T47D (cell line): ENCODE measurements around the gene MKNK2.
A peak's percentile ranks its signal among the peaks of the same experiment; 100 is the strongest.

Experiments used
- DNase-seq, 2 experiments: peaks; one replicate each; pipeline versions ENCODE4 v3.0.0 to v3.0.0-alpha.2; 2011 to 2012; ENCODE audit warnings: low read depth in 1 of 2, low spot score in 1 of 2
- JUND ChIP-seq: IDR thresholded peaks from 2 replicates; pipeline ENCODE4 v1.6.1; 2012; ENCODE audit warnings: low read depth
- in situ Hi-C: cut with HindIII; loops from 2 replicates; pipeline ENCODE4 v1.10.0; 2016; ENCODE audit warnings: low sequenced_read_pairs, low pct_unique_long_range_greater_than_20kb

Gene MKNK2

DNA sequence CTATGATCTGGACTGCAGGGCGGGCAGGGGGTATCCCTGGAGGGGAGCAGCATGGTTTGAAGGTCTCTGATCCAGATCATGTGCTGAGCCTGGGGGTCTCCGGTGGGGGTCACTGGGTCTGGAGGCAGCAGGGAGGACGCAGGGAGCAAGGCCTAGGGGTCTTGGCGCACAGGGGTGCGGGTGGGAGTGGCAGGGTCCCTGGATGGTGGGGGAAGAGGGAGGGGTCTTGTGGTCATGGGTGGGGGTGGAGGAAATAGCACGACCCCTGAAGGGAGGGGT is 37.4 kb downstream of the MKNK2 start:
- in situ Hi-C loops: no loop called here
- no peak for DNase-seq
- TF ChIP-seq JUND: no peak

DNA sequence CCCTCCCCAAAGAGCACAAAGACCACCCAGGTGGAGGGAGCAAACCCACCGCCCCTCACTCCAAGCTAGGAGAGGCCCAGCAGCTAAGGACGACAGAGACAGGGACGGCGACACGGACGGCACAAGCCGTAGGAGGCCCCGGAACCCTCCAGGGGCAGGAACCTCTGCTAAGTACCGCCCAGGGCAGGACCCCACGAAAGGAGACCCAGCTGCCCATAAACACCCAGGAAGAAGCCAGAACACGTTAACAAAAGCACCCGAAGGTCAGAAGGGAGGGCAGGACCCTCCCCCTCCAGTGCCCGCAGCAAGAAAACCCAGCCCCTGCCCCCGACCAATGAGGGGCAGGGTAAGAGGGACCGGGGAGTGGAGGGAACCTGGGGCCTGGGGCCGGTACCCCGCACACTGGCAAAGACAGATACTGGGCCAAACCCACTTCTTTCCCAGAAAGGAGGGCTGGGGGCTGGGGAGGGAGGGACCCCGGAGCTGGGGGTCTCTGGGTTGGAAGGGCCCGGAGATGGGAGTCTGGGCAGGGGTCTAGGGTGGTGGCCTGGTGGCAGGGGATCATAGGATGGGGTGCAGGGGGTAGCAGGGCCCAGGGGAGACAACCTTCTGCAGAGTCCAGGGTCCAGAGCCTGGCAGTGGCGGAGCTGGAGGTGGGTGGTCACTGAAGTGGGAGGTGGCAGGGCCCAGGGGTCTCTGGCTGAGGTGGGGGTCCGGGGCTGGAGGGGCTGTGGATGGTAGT is 37.9 kb downstream of the MKNK2 start:
- TF ChIP-seq JUND: no peak
- in situ Hi-C loops: no loop called here
- no peak for DNase-seq

- TF ChIP-seq JUND: no peak
- in situ Hi-C loops: no loop called here
Observed at GRCh38 chr19:2011169-2011568, 39.9 kb downstream of the MKNK2 start.

DNA sequence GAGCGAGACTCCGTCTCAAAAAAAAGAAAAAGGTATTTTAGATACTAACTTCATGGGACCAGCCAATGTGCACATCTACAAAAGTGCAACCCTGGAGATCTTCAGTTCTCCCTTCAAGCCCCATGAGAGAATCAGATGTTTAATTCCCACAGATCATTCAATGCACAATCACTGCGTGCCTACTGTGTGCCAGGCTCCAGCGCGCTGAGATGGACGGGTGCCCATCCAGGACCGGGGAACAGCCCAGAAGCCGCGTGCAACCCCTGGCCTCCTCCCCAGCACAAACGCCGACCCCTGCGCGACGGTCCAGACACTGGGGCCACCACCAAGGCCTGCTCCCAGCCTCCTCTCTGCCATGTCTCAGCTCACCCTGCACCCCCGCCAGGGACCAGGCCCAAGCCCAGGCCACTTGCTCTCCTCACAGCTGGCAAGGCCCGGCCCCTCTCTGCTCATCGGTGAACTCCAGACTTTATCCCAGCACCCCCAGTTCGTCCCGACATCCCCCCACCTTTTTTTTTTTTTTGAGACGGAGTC is 40.8 kb downstream of the MKNK2 start:
- in situ Hi-C loops: no loop called here
- TF ChIP-seq JUND: no peak
- no peak for DNase-seq

More at GRCh38 chr19:2011169-2011568, 39.9 kb downstream of the MKNK2 start:
- DNase-seq: no peak

DNA sequence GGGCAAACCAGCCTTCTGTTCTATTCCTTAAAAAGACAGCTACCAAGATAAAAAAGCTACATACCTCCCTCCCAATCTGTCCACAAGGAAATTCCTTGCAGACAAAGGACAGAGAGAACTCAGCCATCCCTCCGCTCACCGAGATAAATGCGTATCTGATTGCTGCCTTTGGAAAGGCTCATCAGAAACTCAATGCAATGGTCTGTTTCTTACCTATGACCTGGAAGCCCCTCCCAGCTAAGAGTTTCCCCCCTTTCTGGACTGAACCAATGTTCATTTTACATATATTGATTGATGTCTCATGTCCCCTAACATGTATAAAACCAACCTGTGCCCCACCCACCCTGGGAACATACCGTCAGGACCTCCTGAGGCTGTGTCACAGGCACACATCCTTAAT is 47.2 kb downstream of the MKNK2 start:
- in situ Hi-C loops: no loop called here
- no peak for DNase-seq
- TF ChIP-seq JUND: no peak

GRCh38 chr19:1999856-2000515 is 51.1 kb downstream of the MKNK2 start:
- TF ChIP-seq JUND: no peak
- DNase-seq: no peak

GRCh38 chr19:1998712-1999708 is 52.0 kb downstream of the MKNK2 start:
- DNase-seq: no peak
- in situ Hi-C loops: no loop called here

More at GRCh38 chr19:1999856-2000515, 51.1 kb downstream of the MKNK2 start:
- in situ Hi-C loops: no loop called here

DNA sequence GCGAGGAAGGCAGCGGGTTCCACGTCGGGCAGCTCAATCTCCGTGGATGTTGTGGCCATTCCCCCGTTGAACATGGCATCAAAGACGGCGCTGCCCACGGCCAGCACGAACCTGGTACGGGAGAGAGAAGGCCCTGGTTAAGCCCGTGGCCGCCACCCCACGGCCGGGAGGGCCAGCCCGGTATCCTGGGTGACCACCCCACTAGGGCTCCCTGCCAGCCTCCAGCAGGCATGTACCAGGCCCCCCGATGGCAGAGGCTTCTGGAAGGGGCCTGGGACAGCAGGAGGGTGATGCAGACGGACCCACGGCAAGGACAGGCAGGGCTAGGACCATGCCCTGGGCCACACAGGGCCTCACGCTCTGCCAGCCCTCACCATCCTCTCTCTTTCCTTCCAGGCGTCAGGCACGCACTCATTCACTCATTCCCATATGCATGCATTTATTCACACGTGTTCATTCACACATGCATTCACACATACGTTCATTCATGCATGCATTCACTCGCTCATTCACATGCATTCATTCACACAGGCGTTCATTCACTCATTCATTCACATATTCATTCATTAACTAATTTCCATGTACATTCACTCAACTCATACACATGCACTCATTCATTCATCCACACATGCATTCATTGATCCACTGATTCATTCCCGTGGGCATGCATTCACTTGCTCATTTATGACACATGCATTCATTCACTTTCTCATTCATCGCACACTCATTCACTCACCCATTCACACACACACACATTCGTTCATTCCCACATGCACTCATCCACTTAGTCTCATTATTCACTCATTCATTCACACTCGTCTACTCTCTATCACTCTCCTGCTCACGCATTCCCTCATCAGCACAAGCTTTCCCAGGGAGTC is 53.5 kb downstream of the MKNK2 start:
- no peak for DNase-seq
- TF ChIP-seq JUND: no peak
- in situ Hi-C loops: no loop called here

More at GRCh38 chr19:1998712-1999708, 52.0 kb downstream of the MKNK2 start:
- no peak for TF ChIP-seq JUND

- no peak for TF ChIP-seq JUND
- in situ Hi-C loops: no loop called here
- DNase-seq: peak; percentile 63 to 76
Observed at GRCh38 chr19:1992759-1993260, 58.2 kb downstream of the MKNK2 start.

DNA sequence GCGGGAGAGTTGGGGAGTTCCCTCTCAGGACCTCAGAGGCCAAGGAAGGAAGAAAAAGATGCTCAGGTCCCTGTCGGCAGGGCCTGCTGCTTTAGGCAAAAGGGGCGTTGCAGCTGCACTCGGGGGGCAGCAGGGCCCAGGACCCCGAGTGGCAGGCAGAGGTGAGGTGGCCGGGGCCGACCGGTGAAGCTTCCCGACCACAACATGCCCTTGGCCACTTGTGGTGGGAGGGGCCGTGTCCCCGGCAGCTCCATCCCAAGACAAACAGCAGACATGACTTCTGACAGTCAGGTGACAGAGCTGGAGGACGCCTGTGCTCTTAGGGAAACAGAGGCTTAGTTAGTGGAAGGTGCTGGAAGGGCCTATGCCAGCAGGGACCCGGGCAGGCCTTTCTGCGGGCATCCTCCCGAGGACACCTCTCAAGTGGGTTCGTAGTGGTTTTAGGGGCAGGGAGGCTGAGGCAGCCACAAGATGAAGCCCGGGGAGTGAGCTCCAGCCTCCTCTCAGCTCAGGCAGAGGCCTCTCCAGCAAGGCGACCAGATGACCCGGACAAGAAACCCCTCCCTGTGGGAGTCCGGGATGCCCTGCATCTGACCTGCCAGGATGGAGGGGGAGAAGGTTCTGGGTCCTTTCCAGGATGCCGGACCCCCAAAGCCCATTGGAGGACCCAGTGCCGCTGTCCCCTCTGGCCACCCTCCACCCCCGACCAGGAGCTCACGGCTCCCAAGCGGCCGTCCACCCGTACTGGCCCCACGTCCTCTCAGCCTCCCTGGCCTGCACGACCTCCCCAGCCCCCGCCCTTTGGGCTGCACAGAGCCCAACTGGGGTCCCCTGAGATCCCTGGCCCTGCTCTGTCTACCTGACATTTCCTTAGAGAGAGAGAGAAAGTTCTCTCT is 59.8 kb downstream of the MKNK2 start:
- in situ Hi-C loops: no loop called here
- no peak for TF ChIP-seq JUND
- DNase-seq: no peak
